ENCODE data around the gene CEP131.
"Not testable (repeated sequence)": the region's sequence is repeated elsewhere in the genome, so short reads cannot be mapped to it uniquely, and the experiment has no call there.

CEP131 gene

DNA sequence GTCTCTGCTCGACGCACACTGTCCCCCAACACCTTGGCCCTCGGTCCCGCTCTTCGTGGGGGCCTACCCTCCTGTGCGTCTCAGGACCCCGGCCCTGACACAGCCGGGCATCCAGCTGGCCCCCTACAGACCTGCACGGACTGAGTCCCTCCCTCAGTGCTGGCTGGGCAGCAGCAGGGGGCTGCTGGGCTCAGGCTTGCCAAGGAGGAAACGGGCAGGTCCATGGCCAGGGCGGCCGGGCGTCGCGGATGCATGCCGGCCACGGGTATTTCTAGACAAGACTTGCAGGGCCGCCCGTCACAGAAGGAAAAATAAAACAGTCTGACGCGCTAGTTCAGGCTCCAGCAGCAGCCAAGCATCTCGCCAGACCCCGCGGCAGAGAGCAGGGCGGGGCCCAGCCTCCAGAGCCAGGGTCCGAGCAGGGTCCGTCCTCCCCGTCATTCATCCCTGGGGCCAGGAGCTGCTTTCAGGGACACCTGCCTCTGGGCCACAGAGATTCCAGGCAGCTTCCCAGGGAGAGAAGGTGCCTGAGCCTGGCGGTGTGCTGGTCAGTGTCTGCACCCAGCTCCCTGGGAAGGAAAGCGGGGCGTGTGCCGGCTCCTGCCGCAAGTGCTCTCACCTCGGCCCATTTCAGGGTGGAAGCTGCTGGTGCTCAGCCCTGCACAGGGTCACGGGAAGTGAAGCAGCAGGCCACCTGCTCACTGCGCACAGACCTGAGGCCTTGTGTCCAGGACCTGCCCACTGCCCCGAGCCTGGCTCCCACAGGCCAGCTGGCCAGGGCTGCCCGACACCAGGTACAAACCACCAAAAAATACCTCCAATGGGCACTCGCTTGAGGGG is 64.7 kb downstream of the CEP131 start:
- H3K36me3 ChIP-seq (ENCODE audit: control insufficient read depth, insufficient read depth, low read length) = no peaks in the 10 kb centered on the region

DNA sequence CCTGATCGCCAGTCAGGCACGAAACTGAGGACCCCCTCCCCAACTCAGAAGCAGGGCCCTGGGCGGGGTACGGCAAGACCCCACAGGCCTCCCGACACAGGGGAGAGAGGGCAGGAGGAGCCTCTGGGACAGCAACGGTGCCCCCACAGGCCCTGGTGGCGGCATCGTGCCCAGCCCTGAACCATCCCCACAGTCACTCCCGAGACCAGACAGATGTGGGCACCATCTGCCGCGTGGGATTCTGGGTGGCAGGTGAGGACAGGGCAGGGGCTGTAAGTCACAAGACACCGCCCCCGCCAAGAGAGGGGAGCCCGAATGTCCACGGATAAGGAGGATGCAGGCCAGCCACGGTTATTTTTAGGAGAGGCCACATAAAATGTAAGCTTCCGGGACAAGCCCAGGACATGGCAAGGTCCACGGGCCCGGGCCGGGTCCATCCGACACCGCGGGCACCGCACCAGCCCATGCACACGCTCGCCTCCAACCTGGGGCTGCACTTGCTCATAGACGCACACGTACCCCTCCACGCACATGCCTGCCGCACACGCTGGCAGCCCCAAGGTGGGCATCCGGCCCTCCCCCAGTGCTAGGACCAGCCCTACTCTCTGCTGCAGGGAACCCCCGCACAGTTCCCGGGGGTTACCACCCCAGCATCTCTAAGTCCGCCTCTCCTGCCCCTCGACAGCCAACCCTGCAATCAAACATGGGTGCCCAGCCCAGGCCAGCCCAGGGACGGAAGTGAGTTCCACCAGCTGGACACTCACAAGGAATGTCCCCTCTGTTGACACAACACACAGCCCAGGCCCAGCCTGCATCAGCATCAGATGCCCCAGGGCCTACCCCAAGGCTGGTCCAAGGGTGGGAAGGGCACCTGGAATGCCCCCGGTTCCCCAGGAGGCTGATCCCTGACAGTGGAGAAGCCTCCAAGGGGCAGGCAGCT is 65.6 kb downstream of the CEP131 start:
- no peaks in the 10 kb centered on the region for H3K36me3 ChIP-seq (ENCODE audit: control insufficient read depth, insufficient read depth, low read length)
- H3K4me3 ChIP-seq (ENCODE audit: extremely low read depth, insufficient read depth, low read length, poor library complexity, severe bottlenecking) = no peak overlapping the region
- H3K27ac ChIP-seq (ENCODE audit: low read depth, low read length, severe bottlenecking) = no peak overlapping the region
- H3K9me3 ChIP-seq (ENCODE audit: control insufficient read depth, low read length) = no peaks in the 10 kb centered on the region
- 93 to 94% methylated on average over 35 of the region's 38 CpGs for WGBS, 2 experiments (ENCODE audit: insufficient coverage in 2 of 2)
- H3K4me1 ChIP-seq (ENCODE audit: control insufficient read depth, insufficient read depth, low read length, poor library complexity, severe bottlenecking) = no peaks in the 10 kb centered on the region

More for the DNA sequence above, 64.7 kb downstream of the CEP131 start:
- Histone ChIP-seq H3K4me1 (ENCODE audit: control insufficient read depth, insufficient read depth, low read length, poor library complexity, severe bottlenecking) (no peaks in the 10 kb centered on the region), H3K4me3 (ENCODE audit: extremely low read depth, insufficient read depth, low read length, poor library complexity, severe bottlenecking) (no peak overlapping the region), H3K27ac (ENCODE audit: low read depth, low read length, severe bottlenecking) (no peak overlapping the region), H3K9me3 (ENCODE audit: control insufficient read depth, low read length) (no peaks in the 10 kb centered on the region)
- WGBS, 2 experiments (ENCODE audit: insufficient coverage in 2 of 2) = 88 to 91% methylated on average over 30 to 37 of the region's 39 CpGs

DNA sequence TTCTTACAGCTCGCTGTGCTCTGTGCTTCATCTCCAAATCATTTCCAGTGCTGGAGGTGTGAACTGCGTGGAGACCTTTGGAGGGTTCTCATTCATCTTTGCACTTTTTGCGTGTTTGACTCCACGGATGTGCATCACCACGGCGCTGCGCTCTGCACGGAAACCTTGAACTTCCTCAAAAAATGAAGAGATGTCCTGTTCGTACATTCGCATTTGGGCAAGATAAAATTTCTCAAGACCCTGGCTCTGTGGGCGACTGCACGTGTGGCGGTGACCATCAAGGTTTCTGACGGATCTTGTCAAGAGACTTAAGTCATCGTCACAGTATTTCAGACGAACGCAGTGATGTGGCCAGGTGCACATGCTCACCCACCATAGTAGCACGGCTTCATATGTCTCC is 67.8 kb downstream of the CEP131 start:
- Histone ChIP-seq H3K4me1 (ENCODE audit: control insufficient read depth, insufficient read depth, low read length, poor library complexity, severe bottlenecking) (no peaks in the 10 kb centered on the region), H3K9me3 (ENCODE audit: control insufficient read depth, low read length) (no peaks in the 10 kb centered on the region), H3K27ac (ENCODE audit: low read depth, low read length, severe bottlenecking) (no peak overlapping the region), H3K4me3 (ENCODE audit: extremely low read depth, insufficient read depth, low read length, poor library complexity, severe bottlenecking) (no peak overlapping the region), H3K36me3 (ENCODE audit: control insufficient read depth, insufficient read depth, low read length) (no peaks in the 10 kb centered on the region)
- 92 to 96% methylated on average over 17 of the region's 18 CpGs for WGBS, 2 experiments (ENCODE audit: insufficient coverage in 2 of 2)

DNA sequence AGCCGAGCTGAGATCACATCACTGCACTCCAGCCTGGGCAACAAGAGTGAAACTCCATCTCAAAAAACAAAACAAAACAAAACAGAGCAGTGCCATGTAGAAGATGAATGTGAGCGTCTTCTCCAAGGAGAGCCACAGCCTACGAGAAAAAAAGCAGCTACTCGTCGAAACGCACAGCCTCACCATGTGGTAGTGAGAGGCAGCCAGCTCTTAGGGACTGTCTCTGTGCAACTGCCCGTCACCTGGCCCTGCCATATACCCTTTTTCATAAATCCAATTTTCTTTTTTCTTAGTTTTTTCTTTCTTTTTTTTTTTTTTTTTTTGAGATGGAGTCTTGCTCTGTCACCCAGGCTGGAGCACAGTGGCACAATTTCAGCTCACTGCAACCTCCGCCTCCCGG is 68.7 kb downstream of the CEP131 start:
- not testable (repeated sequence) for H3K9me3 ChIP-seq (ENCODE audit: control insufficient read depth, low read length); H3K4me1 ChIP-seq (ENCODE audit: control insufficient read depth, insufficient read depth, low read length, poor library complexity, severe bottlenecking); H3K4me3 ChIP-seq (ENCODE audit: extremely low read depth, insufficient read depth, low read length, poor library complexity, severe bottlenecking); H3K36me3 ChIP-seq (ENCODE audit: control insufficient read depth, insufficient read depth, low read length); H3K27ac ChIP-seq (ENCODE audit: low read depth, low read length, severe bottlenecking)
- 85 to 87% methylated on average over 7 to 8 of the region's 9 CpGs for WGBS, 2 experiments (ENCODE audit: insufficient coverage in 2 of 2)

DNA sequence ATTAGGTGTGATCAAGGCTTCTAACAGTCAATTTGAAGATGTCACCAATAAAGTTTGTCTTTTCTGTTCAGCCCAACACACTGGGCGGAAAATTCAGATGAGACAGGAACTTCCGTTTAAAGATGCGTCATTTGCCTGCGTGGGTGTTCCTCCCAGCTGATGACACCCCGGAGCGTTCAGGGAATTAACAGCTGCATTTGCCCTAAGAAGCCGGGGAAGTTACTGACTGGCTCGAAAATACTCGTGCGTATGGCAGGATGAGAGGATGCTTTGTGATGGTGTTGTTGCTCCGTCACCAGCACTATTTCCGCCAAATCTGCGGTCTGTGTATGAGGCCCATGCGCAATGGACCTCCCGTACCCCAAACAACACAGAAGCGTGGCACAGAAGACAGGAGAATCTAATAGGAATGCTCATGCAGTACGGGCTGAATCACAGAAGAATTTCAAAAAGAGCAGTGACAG is 69.4 kb downstream of the CEP131 start:
- 92 to 93% methylated on average over 16 to 17 of the region's 17 CpGs for WGBS, 2 experiments (ENCODE audit: insufficient coverage in 2 of 2)
- H3K27ac ChIP-seq (ENCODE audit: low read depth, low read length, severe bottlenecking) = no peak overlapping the region
- no peaks in the 10 kb centered on the region for H3K36me3 ChIP-seq (ENCODE audit: control insufficient read depth, insufficient read depth, low read length)
- H3K4me1 ChIP-seq (ENCODE audit: control insufficient read depth, insufficient read depth, low read length, poor library complexity, severe bottlenecking) = no peaks in the 10 kb centered on the region
- no peaks in the 10 kb centered on the region for H3K9me3 ChIP-seq (ENCODE audit: control insufficient read depth, low read length)
- H3K4me3 ChIP-seq (ENCODE audit: extremely low read depth, insufficient read depth, low read length, poor library complexity, severe bottlenecking) = no peak overlapping the region

DNA sequence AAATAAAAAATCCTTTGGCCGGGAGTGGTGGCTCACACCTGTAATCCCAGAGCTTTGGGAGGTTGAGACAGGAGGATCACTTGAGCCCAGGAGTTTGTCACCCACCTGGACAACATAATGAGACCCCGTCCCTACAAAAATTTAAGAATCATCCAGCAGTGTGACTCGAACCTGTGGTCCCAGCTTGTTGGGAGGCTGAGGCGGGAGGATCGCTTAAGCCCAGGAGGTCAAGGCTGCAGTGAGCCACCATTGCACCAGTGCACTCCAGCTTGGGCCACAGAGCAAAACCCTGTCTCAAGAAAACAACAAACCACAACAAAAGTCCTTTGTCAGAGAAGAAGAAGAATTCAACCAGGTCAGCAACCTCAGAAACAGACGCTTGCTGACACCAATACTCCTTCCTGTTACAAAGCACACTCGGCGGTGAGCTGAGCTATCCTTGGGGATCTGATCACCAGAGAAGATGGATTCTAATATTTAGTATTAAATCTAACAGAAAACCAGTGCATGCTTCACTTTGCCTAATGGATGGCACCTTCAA is 70.4 kb downstream of the CEP131 start:
- H3K4me3 ChIP-seq (ENCODE audit: extremely low read depth, insufficient read depth, low read length, poor library complexity, severe bottlenecking) = no peak overlapping the region
- 50 to 80% methylated on average over 2 of the region's 8 CpGs for WGBS, 2 experiments (ENCODE audit: insufficient coverage in 2 of 2)
- no peak overlapping the region for H3K27ac ChIP-seq (ENCODE audit: low read depth, low read length, severe bottlenecking)
- no peaks in the 10 kb centered on the region for H3K36me3 ChIP-seq (ENCODE audit: control insufficient read depth, insufficient read depth, low read length)
- no peaks in the 10 kb centered on the region for H3K9me3 ChIP-seq (ENCODE audit: control insufficient read depth, low read length)
- H3K4me1 ChIP-seq (ENCODE audit: control insufficient read depth, insufficient read depth, low read length, poor library complexity, severe bottlenecking) = no peaks in the 10 kb centered on the region

DNA sequence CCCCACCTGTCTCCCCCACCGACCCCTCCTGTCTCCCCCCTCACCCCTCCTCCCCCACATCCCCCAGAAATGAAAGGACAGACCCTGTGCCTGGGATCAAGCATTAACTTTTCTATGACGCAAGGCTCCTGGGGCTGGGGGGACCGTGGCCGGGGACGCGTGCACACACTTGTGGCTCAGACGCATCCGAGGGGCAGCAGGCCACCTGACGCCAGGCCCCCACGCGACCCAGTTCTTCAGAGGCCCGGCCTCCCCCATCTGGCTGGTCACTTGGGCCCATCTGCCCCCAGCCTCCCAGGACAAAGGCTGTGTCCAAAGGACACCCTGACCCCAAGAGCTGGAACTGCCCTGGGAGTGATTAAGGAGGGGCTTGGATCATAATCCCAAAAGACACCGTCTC is 71.5 kb downstream of the CEP131 start:
- no peaks in the 10 kb centered on the region for H3K36me3 ChIP-seq (ENCODE audit: control insufficient read depth, insufficient read depth, low read length)
- H3K4me1 ChIP-seq (ENCODE audit: control insufficient read depth, insufficient read depth, low read length, poor library complexity, severe bottlenecking) = no peaks in the 10 kb centered on the region
- H3K9me3 ChIP-seq (ENCODE audit: control insufficient read depth, low read length) = no peaks in the 10 kb centered on the region
- no peak overlapping the region for H3K27ac ChIP-seq (ENCODE audit: low read depth, low read length, severe bottlenecking)
- WGBS, 2 experiments (ENCODE audit: insufficient coverage in 2 of 2) = 89% methylated on average over 9 to 11 of the region's 13 CpGs
- H3K4me3 ChIP-seq (ENCODE audit: extremely low read depth, insufficient read depth, low read length, poor library complexity, severe bottlenecking) = no peak overlapping the region

DNA sequence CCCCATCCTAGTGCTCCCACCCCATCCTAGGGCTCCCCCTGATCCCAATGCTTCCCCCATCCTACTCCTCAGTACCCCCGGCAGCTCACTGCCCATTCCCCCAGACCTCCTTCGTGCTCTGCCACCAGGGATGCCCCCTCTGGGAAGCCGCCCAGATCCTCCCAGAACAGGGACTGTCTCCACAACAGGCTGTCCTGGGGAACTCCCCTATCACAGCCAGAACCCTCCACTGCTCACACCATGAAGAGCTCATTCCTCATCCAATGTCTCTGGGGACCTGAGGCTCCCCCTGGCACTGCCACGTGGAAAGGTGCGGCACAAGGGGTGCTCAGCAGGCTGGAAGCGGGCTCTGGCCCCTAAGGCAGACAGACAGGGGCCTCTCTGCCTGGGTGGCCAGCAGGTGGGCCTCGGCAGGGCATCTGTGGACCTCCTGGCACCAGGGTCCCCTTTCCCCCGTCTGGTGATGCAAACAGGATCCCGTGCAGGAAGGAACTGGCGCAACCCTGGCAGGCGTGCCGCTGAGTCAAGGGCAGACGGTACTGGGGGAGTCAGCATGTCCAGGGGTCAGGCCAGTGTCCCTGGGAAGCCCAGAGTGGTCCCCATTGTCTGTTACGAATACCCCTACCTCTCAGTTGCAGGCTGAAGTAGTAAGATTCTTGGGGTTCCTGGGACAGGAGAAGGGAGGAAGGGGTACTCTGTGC is 72.2 kb downstream of the CEP131 start:
- no peaks in the 10 kb centered on the region for H3K9me3 ChIP-seq (ENCODE audit: control insufficient read depth, low read length)
- no peaks in the 10 kb centered on the region for H3K36me3 ChIP-seq (ENCODE audit: control insufficient read depth, insufficient read depth, low read length)
- 88 to 93% methylated on average over 11 to 12 of the region's 14 CpGs for WGBS, 2 experiments (ENCODE audit: insufficient coverage in 2 of 2)
- no peaks in the 10 kb centered on the region for H3K4me1 ChIP-seq (ENCODE audit: control insufficient read depth, insufficient read depth, low read length, poor library complexity, severe bottlenecking)
- H3K4me3 ChIP-seq (ENCODE audit: extremely low read depth, insufficient read depth, low read length, poor library complexity, severe bottlenecking) = no peak overlapping the region
- no peak overlapping the region for H3K27ac ChIP-seq (ENCODE audit: low read depth, low read length, severe bottlenecking)

DNA sequence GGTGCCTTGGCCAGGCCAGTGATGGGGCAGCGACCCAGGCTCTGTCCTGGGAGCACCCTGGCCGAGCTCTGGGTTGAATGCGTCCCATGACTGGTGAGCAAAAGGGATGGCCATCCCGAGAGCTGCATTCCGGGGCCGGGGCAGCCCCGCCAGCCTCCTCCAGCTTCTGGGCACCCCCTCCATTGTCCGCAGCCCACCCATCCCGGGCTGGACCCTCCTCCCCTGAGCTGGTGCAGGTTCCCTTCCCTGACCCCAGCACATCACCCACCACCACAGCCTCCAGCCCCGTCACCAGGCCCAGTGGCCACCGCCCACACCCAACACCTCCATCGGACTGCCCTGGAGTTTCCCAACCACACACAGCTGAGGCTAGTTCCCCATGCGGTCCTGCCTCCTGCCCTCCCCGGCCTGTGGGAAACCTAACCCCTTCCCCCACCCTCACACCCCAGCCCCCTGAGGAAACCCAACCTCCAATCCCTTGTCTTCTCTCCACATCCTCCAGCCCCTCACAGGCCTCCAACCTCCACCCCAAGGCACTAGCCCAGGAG is 73.7 kb downstream of the CEP131 start:
- no peaks in the 10 kb centered on the region for H3K9me3 ChIP-seq (ENCODE audit: control insufficient read depth, low read length)
- H3K36me3 ChIP-seq (ENCODE audit: control insufficient read depth, insufficient read depth, low read length) = no peaks in the 10 kb centered on the region
- no peak overlapping the region for H3K27ac ChIP-seq (ENCODE audit: low read depth, low read length, severe bottlenecking)
- no peak overlapping the region for H3K4me3 ChIP-seq (ENCODE audit: extremely low read depth, insufficient read depth, low read length, poor library complexity, severe bottlenecking)
- H3K4me1 ChIP-seq (ENCODE audit: control insufficient read depth, insufficient read depth, low read length, poor library complexity, severe bottlenecking) = no peaks in the 10 kb centered on the region
- WGBS, 2 experiments (ENCODE audit: insufficient coverage in 2 of 2) = 86 to 90% methylated on average over 12 to 14 of the region's 14 CpGs

DNA sequence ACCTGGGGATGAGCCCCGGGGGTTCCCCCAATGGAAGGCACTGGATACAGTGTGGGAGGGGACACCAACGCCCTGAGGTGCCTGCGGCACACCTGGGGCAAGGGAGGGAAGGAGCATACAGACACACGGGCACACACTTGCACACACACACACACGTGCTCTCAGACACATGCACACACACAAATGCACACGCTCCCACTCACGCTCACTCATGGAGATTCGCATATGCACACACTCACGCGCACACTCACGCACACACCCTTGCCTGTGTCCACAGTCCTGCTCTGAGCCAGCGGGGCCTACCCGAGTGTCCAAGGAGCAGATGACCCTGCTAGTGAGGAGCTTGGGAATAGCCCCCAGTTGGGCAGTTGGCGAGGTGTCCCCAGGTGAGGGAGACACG is 74.2 kb downstream of the CEP131 start:
- H3K4me1 ChIP-seq (ENCODE audit: control insufficient read depth, insufficient read depth, low read length, poor library complexity, severe bottlenecking) = no peaks in the 10 kb centered on the region
- H3K27ac ChIP-seq (ENCODE audit: low read depth, low read length, severe bottlenecking) = no peak overlapping the region
- WGBS, 2 experiments (ENCODE audit: insufficient coverage in 2 of 2) = 91 to 96% methylated on average over 13 to 14 of the region's 15 CpGs
- H3K9me3 ChIP-seq (ENCODE audit: control insufficient read depth, low read length) = no peaks in the 10 kb centered on the region
- no peaks in the 10 kb centered on the region for H3K36me3 ChIP-seq (ENCODE audit: control insufficient read depth, insufficient read depth, low read length)
- H3K4me3 ChIP-seq (ENCODE audit: extremely low read depth, insufficient read depth, low read length, poor library complexity, severe bottlenecking) = no peak overlapping the region
